GM20431 (cell line): Measurements from ENCODE around the gene ANGPTL1.
"Not testable (repeated sequence)": the region's sequence is repeated elsewhere in the genome, so short reads cannot be mapped to it uniquely, and the experiment has no call there.

Experiments
- in situ Hi-C: fragments of 300-500 bp; cut with MseI, MboI; formaldehyde crosslinking; loops from one replicate; pipeline ENCODE4 v1.15.0; 2020; ENCODE audit warnings: low sequenced_read_pairs; ENCODE audit not compliant: unreplicated experiment

The ANGPTL1 gene

DNA sequence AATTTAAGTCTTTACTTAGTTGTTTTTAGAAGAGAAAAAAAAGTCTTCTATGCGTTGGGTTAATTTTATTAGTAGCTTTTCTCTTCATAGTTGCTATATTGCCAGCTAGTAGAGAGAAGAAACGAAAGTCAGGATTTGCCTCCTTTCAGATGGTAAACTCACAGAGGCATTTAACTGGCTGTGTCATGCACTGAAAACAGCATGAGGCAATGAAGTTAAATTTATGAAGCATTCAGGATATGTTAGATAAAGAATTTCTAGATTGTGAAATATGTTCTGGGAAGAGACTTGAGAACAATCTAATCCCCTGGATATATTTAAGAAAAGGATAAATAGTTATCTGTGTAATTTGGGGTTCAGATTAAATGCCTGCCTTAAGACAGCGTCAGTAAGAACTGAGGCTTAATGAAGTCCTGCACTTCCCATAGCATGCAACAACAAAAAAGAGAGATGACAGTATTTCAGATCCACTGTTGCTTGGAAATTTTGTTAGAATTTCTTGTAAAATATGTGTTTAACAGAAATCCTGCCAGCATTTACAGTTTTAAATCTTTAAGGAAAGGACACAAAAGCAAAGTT, 1.7 kb downstream of the ANGPTL1 start:
- in situ Hi-C loops = no loop called here

DNA sequence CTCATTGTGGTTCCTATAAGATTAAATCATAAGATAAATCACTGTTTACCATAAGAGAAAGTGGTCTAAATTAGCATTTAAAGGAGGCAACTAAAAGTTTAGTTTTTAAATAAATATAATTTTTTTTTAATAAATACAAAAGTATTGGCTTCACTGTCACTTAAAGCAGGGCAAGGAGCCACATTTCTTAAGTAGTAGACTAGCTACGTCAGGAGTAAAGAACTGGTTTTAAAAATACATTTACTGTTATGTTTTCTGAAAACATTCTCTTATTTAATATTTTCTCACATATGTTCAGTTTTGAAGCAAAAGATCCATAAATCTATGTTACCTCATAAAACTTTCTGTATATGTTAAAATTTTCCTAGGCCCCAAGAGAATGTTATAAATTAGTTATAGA, 2.2 kb downstream of the ANGPTL1 start:
- in situ Hi-C loops = no loop called here

DNA sequence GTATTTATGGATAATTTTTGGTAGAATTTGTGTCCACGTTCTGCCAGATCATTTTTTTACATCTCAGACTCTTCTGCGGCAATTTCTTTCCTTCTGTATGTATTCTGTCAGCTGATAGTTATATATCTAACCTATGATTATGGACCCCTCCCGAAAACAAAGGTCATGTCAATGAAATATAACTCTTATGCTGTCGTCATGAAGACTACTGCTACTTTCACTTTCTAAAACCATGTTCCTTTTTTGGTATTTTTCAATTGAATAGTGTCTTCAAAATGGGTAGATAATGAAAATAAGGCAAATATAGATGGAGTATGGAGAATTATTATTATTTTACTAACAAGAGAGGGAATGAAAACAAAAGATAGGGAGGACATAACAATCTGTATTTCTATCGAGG, 3.2 kb downstream of the ANGPTL1 start:
- in situ Hi-C loops = no loop called here

DNA sequence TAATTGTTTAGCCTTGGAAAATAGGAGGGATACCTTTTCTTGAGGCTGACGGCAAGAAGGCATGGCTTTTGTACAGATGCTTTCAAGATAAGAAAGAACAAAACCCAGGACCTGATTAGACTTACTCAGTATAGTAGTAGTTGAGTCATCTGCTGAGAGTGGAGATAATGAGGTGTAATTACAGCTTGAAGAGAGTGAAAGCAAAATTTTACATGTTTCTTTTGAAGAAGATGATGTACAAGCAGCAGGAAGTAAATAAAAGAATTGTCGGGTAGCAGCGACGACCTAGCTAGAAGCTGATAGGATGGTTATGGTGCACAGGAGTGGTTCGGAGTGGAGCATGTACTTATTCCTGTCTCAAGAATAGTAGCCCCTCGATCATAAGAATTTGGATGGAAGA, 6.6 kb downstream of the ANGPTL1 start:
- in situ Hi-C loops = no loop called here

DNA sequence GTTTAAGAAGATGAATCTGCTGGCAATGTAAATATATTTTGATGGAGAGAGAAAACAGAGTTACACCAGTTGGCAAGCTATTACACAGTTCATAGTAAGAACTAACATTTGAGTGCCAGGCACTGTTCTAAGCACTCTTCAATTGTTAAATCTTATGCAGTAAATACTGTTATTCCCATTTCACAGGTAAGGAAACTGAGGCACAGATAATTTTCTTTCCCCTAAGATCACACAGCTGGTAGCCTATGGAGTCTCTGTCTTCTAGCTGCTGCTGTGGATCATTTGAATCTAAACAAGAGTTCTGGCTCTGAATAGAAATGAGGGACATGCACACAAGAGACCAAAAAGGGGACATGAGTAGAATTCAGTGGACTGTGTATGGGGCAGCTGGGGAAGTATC, 8.0 kb downstream of the ANGPTL1 start:
- in situ Hi-C loops = no loop called here

DNA sequence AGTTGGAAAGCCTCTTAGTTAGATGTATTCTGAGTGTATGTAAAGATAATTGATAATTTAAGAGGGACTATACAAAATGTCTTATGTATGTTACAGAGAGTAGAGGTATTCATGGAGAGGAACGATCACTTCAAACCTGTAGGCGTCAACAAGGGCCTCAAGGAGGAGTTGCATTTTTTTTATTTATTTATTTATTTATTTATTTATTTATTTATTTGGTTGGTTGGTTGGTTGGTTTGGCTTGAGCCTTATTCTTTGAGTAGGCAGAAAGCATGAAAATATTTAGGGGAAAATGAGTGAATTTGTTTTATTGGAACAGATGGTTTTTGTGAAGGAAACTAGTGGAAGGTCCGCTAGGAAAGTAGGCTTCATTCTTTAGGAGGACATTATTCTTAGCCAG, 8.5 kb downstream of the ANGPTL1 start:
- in situ Hi-C loops = no loop called here

DNA sequence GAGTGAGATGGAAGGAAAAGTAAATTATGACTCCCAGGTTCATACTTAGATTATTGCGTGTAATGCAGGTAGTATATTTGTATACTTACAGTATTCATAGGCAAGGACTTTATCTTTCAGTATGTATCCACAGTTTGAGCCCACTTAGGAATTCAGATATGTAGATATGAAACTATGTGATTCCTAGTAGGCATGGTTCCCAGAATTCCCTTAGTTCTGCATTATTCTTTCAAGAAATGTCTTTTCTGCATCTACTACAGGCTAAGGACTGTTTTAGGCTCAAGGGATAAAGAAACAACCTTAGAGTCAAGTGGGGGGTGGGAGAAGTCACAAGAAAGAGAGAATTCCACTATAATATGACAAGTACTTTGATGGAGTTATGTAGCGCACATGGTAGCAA, 13.8 kb downstream of the ANGPTL1 start:
- in situ Hi-C loops = no loop called here

DNA sequence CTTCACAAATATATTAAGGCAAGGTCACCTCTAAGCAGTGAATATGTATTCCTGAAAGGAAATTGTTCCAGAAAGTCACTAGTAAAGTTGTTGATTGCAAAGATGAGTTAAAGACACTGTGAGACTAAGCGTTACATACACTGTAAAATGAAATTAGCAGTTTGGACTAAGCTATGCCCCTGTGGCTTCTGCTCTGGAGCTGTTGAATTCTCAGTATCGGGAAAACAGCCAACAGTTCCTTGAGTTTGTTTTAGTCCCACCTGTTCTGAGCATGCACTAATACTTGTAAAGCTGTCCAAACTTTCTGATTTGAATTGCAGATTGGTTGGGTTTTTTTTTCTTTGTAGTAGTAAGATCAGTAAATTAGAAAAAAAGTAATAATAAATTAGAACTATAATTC, 21.0 kb downstream of the ANGPTL1 start:
- in situ Hi-C loops = no loop called here

DNA sequence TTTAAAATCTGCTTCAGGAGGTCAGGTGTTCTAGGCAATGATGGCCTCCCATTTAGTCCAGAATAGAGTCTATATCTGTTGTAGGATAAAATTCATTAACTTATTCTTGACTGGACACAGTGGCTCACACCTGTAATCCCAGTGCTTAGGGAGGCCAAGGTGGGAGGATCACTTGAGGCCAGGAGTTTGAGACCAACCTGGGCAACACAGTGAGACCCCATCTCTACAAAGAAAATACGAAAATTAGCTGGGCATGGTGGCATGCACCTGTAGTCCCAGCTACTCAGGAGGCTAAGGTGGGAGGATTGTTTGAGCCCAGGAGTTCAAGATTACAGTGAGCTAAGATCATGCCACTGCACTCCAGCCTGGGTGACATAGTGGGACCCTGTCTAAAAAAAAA, 23.0 kb downstream of the ANGPTL1 start:
- in situ Hi-C loops = not testable (repeated sequence)

DNA sequence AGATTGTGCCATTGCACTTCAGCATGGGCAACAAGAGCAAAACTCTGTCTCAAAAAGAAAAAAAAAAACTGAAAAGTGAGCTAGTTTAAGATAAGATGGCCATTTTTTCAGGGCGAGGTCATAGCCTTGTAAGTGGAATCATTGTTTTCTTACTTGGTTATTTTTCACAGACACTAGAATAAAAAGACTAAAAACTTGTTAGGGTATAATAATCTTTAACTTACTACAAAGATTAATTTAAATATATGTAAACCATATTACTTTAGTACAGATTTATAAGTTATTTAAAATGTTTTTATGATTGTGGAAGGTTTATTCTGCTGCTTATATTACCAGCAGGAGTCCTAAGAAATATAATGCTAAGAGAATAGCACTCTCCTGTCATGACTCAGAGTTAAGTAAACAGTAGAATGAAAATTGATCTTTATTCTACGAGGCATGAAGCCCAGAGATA, 23.5 kb downstream of the ANGPTL1 start:
- in situ Hi-C loops = no loop called here

DNA sequence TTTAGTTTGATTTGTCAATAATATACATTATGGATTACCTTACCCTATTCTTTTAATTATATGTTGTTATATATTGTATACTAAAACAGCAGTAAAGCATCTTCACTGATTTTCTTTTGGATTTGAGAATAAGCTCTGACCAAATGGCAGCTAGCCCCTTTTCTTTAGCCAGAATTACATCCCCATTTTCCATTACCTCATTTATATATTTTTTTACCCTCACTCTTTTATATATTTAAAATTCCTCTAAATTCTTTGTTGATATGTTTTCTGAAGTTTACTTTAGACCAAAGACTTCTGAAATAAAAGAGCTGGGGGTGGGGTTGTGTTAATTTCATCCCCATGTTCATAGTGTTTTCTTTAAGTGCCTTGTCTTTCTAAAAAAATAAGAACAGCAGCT, 24.6 kb downstream of the ANGPTL1 start:
- in situ Hi-C loops = no loop called here

DNA sequence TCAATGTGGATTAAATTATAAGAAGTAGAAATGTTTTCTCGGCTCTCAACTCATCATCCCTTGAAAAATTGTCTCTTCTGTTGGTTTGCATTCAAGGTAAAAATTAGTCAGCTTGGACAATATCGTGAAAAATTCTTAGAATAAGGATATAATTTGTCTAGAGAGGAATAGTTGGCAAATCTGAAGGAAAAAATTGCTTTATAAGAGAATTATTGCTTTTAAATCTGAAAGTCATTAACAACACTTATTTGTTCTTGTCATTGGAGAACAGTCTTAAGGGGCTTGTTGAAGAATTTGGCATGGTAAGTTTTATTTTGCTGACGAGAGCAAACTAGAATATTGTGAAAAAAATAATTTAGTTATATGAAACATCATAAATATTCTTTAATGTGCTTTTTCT, 26.4 kb downstream of the ANGPTL1 start:
- in situ Hi-C loops = no loop called here

DNA sequence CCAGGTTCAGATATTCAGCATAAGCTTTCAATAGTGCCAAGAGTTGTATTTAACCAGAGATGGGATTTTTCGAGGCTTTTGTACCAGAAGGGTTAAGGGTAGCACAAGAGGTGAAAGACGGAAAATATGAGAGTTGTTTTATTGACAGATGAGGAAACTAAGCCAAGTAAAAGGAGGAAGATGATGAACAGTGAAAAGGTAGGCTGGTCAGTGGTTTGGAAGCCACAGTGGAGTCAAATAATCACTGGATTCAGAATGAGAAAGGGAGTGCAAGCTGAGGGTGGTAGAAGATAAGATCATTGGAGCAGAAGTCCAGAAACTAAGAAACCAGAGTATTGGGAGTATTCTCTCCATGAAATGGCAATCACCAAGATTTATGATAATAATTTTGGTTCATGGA, 45.7 kb downstream of the ANGPTL1 start:
- in situ Hi-C loops = no loop called here

DNA sequence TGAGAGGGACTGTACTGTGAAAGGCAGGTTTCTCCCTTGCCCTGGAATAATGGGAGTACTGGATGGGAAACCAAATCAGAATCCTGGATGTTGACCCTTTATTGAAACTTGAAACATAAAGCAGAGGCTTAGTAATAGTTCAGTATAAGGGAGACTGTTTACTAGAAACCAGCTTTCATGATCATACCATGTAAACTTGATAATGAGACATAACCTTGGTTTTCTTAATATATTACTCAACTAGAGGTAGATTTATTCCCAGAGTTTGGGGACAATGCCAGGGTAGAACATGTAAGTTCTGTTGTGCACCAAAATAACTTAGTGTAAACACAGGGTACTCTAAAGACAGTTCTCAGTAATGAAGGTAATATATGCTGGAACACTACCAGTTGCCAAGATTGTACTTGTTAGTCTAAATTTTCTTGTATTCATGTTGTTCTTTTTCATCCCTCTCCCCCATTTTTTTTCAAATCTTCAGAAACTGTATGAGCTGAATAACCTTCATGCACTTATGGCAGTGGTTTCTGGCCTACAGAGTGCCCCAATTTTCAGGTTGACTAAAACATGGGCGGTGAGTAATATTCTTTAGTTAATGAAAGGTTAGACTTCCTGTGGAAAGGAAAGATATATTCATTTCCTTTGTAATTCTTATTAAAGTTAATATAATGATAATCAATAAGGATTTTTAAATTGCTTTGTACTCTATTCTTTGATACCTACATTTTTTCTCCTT, 49.6 kb downstream of the ANGPTL1 start:
- in situ Hi-C loops = no loop called here

DNA sequence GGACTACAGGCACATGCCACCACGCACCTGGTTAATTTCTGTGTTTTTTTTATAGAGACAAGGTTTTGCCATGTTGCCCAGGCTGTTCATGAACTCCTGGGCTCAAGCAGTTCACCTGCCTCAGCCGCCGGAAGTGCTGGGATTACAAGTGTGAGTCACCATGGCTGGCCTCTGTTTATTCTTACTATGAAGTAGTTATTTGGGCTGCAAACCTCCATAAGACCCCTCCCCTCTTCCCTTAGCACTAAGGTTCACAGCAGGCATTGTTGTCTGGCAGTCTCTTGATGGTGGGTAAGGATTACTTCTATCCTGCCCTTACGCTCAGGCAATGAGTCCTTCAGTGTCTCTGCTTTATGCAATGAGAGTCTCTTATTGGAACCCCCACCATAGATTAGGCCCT, 51.8 kb downstream of the ANGPTL1 start:
- in situ Hi-C loops = no loop called here

DNA sequence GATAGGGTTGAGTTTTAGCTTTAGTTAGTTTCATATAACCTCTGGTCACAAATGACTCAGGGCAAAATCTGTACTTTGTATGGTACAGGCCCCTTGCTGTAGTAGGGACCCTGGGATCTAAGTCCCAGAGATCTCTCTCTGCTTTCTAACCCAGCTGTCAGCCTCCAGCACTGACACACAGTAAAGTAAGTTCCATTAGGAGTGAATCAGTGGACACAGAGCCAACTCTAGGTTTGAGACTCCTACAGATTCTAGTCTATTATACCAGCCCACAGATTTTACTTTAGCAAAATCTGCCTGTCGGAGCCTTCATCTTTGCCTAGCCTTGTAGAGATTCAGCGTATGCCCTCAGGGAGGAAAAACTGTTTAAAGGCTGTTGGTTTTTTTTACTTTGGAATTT, 52.5 kb downstream of the ANGPTL1 start:
- in situ Hi-C loops = no loop called here

DNA sequence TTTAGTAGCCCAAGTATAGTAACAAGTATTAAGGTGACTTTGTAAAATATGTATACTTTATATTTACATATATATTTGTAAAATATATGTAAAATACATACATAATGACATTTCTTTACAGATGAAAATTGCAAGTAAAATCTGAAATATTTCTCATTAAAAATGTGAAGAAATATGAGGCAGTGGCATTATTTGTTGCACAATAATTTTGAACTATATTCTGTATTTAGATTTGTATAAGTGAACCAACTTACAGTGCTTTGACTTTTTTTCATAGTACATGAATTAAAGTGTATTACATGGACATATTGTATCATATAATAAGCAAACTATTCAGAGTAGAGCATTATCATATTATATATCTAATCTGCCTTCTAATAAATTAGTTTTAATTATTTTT, 60.3 kb downstream of the ANGPTL1 start:
- in situ Hi-C loops = no loop called here

DNA sequence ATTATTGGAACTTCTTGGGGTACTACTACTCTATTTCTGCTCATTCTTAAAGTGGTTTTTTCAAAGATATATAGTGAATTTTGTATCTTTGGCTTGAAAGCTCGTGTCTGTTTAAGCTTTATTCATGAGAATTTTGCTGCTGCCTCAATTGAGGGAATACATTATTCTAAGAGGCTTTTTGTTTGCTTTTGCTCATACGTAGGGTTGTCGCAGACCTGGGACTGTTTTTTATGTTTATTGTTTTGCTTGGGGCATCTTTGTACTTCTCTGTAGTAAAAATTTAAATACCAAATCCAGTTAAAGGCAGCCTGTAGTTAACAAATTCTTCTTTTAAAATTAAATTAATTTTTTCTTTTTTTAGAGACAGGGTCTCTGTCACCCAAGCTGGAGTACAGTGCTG, 62.3 kb downstream of the ANGPTL1 start:
- in situ Hi-C loops = no loop called here

DNA sequence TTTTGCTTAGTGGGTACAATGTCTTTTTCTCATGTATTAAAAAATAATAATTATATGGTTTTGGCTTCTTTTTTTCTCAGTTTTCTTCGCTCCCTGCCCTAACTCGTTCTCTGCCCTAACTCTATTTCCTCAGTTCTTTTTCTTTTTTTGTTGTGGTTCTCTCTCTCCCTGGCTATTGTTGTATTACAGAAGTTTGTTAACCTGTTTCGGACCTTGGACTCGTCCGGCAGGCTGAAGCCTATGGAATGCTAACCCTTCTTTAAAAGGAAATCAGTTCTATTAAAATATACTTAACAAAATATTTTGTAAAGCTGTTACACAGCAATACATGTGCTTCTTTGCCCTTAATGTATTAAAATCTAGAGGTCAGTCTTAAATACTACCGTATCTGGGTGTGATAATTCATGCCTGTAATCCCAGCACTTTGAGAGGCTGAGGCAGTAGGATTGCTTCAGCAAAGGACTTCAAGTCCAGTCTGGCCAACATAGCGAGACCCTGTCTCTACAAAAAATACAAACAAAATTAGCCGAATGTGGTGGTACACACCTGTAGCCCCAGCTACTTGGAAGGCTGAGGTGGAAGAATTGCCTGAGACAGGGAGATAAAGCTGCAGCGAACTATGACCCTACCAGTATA, 64.1 kb downstream of the ANGPTL1 start:
- in situ Hi-C loops = no loop called here

DNA sequence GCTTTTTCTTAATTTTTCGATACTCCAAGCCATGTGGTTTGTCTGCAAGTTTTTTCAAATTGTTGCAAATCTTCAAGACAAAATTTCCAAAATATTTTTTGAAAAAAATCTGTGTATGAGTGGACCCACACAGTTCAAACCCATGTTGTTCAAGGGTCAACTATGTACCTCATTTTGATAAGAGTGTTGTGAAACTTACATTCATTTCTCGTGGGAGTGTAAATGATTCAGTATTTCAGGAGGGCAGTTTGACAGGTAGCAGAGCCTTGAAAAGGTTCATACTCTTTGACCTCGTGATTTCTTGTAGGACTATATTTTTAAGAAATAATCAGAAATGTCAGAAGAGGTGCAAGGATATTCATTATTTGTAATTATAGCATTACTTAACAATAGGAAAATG, 68.0 kb downstream of the ANGPTL1 start:
- in situ Hi-C loops = no loop called here
